ENCODE measurements around the gene NDUFAF8. TPM values are rescaled to one million over a fixed set of nuclear protein-coding genes. Genes with fewer than 3 reads are reported as not detected.

NDUFAF8 gene
- total RNA-seq, 1 experiment from 2014 or later: 65.0 TPM

- Mint-ChIP-seq H3K4me3 (ENCODE audit: unreplicated experiment) (no peak overlapping the region), H3K9me3 (ENCODE audit: unreplicated experiment) (no peaks in the 10 kb centered on the region), H3K27ac (ENCODE audit: unreplicated experiment) (no peak overlapping the region), H3K27me3 (ENCODE audit: insufficient read depth, unreplicated experiment) (no peaks in the 10 kb centered on the region), H3K4me1 (ENCODE audit: low read depth, unreplicated experiment) (peaks cover 13% of the 10 kb centered on the region), H3K36me3 (ENCODE audit: insufficient read depth, unreplicated experiment) (peaks cover 30% of the 10 kb centered on the region)
- no peak for DNase-seq
- no peaks in the 10 kb centered on the region for H3K9me3 ChIP-seq
- CTCF ChIA-PET: no interaction called here
- intact Hi-C loops (cut with micrococcal nuclease; ENCODE audit: unreplicated experiment): no loop called here
- no peaks in the 10 kb centered on the region for H3K27me3 ChIP-seq (replicated peaks; ENCODE audit: control insufficient read depth, insufficient read depth, low read length)
- no TSS peak for BruUV-seq (replicated peaks)
- peaks cover 5% of the 10 kb centered on the region for H3K36me3 ChIP-seq (ENCODE audit: control insufficient read depth, insufficient read depth, low read length)
- H3K4me3 ChIP-seq (ENCODE audit: low read depth, low read length): no peak overlapping the region
- TF ChIP-seq CTCF (IDR thresholded peaks at IDR 0.05; ENCODE audit: insufficient read depth in 1 of 2, low read depth in 1 of 2, low read length in 1 of 2, severe bottlenecking in 1 of 2, unreplicated experiment in 1 of 2): no peak
- POLR2A ChIA-PET: no interaction called here
- peaks cover 26% of the 10 kb centered on the region for H3K4me1 ChIP-seq
Observed at GRCh38 chr17:81232616-81233241, 6.4 kb upstream of the NDUFAF8 start.

DNA sequence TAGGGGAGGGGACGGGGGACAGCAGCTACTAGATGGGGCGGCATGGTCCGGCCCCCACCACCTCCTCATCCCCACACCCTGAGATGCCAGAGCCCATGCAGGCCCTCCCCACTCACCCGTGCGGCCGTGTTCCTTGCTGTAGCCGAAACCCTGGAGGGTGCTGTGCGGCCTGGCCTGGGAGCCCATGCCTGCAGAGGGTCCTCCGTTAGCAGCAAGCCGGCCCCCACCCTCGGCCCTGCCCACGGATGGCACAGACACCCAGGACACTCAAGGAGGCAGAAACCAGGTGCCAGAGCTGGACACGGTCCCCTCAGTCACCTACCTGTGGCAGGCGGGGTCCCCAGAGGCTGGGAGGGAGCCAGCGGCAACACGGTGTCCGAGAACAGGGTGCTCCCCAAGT is 5.8 kb upstream of the NDUFAF8 start:
- Mint-ChIP-seq H3K9me3 (ENCODE audit: unreplicated experiment) (no peaks in the 10 kb centered on the region), H3K36me3 (ENCODE audit: insufficient read depth, unreplicated experiment) (peaks cover 30% of the 10 kb centered on the region), H3K27me3 (ENCODE audit: insufficient read depth, unreplicated experiment) (no peaks in the 10 kb centered on the region), H3K4me1 (ENCODE audit: low read depth, unreplicated experiment) (peaks cover 13% of the 10 kb centered on the region), H3K4me3 (ENCODE audit: unreplicated experiment) (no peak overlapping the region), H3K27ac (ENCODE audit: unreplicated experiment) (no peak overlapping the region)
- POLR2A ChIA-PET: no interaction called here
- Histone ChIP-seq H3K27me3 (replicated peaks; ENCODE audit: control insufficient read depth, insufficient read depth, low read length) (no peaks in the 10 kb centered on the region), H3K4me1 (peaks cover 31% of the 10 kb centered on the region), H3K4me3 (ENCODE audit: low read depth, low read length) (no peak overlapping the region), H3K9me3 (no peaks in the 10 kb centered on the region), H3K36me3 (ENCODE audit: control insufficient read depth, insufficient read depth, low read length) (peaks cover 5% of the 10 kb centered on the region)
- intact Hi-C loops (cut with micrococcal nuclease; ENCODE audit: unreplicated experiment): no loop called here
- no TSS peak for BruUV-seq (replicated peaks)
- no peak for TF ChIP-seq CTCF (IDR thresholded peaks at IDR 0.05; ENCODE audit: insufficient read depth in 1 of 2, low read depth in 1 of 2, low read length in 1 of 2, severe bottlenecking in 1 of 2, unreplicated experiment in 1 of 2)
- no peak for DNase-seq
- CTCF ChIA-PET: no interaction called here

DNA sequence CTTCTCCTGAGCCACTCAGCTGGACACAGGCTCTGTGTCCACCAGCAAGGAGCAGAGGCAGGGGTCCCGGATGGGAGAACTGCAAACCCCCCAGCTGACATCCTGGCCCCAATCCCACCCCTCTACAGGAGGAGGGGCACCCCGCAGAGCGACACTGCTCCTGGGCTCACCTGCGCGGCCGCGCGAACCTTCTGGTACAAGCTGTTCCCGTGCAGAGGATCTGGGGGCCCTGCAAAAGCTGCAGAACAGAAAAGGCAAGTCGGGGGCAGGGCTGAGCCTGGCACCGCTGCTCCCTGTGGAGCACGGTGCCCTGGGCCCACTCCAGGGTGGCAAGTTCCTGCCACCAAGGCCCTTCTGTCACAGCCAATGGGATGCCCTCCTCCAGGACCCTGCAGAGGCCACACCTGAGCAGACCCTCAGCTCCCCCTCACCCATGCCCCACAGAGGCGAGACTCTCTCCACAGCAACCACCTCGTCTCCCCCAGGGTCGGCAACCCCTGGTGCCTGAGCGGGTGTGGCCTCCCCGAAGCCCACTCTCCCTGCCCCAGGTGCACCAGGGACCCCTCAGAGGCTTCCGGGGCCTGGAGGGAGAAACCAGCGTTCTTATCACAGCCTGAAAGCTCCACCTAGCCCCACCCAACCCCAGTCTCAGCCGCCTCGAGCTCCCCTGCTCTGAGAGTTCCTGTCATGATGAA is 5.2 kb upstream of the NDUFAF8 start:
- Histone ChIP-seq H3K9me3 (no peaks in the 10 kb centered on the region), H3K4me1 (peaks cover 31% of the 10 kb centered on the region), H3K36me3 (ENCODE audit: control insufficient read depth, insufficient read depth, low read length) (peaks cover 5% of the 10 kb centered on the region), H3K4me3 (ENCODE audit: low read depth, low read length) (no peak overlapping the region), H3K27me3 (replicated peaks; ENCODE audit: control insufficient read depth, insufficient read depth, low read length) (no peaks in the 10 kb centered on the region)
- TF ChIP-seq CTCF (IDR thresholded peaks at IDR 0.05; ENCODE audit: insufficient read depth in 1 of 2, low read depth in 1 of 2, low read length in 1 of 2, severe bottlenecking in 1 of 2, unreplicated experiment in 1 of 2): no peak
- peak overlapping the region; percentile 5 for H3K27ac Mint-ChIP-seq (ENCODE audit: unreplicated experiment)
- H3K27me3 Mint-ChIP-seq (ENCODE audit: insufficient read depth, unreplicated experiment): no peaks in the 10 kb centered on the region
- H3K4me3 Mint-ChIP-seq (ENCODE audit: unreplicated experiment): peak overlapping the region; percentile 17
- intact Hi-C loops (cut with micrococcal nuclease; ENCODE audit: unreplicated experiment): no loop called here
- ChIA-PET POLR2A (no interaction called here), CTCF (interaction anchor here (0.8 kb wide), 1 partner anchor 11 kb away, joined by 3 read pairs; the partner anchor contains the start of gene CEP131)
- peaks cover 13% of the 10 kb centered on the region for H3K4me1 Mint-ChIP-seq (ENCODE audit: low read depth, unreplicated experiment)
- H3K36me3 Mint-ChIP-seq (ENCODE audit: insufficient read depth, unreplicated experiment): peaks cover 32% of the 10 kb centered on the region
- no TSS peak for BruUV-seq (replicated peaks)
- no peaks in the 10 kb centered on the region for H3K9me3 Mint-ChIP-seq (ENCODE audit: unreplicated experiment)
- DNase-seq: no peak
